GM23338 (cell line): ENCODE data around the gene RANBP6.

Source experiments
- CREB1 ChIP-seq: fragments of 250-450 bp; sonication (Bioruptor Pico); IDR thresholded peaks from 2 replicates; pipeline ENCODE4 v1.5.0; 2020; ENCODE audit warnings: low read depth, mild to moderate bottlenecking, moderate library complexity
- EZH2 ChIP-seq: fragments of 200-600 bp; sonication (generic); IDR thresholded peaks from one replicate; pipeline ENCODE4 v1.8.0; 2017; ENCODE audit warnings: antibody characterized with exemption, mild to moderate bottlenecking, low read depth; ENCODE audit not compliant: unreplicated experiment
- EZH2phosphoT487 ChIP-seq: fragments of 200-600 bp; sonication (generic); IDR thresholded peaks from one replicate; pipeline ENCODE4 v1.8.1; 2018; ENCODE audit warnings: antibody characterized with exemption; ENCODE audit not compliant: unreplicated experiment
- JUNB ChIP-seq: IDR thresholded peaks from one replicate; pipeline ENCODE4 v1.6.1; 2016; ENCODE audit warnings: antibody characterized with exemption; ENCODE audit not compliant: unreplicated experiment
- POLR2AphosphoS5 ChIP-seq: IDR thresholded peaks from 2 replicates; pipeline ENCODE4 v1.6.1; 2016; ENCODE audit warnings: antibody characterized with exemption, low read depth
- STAT1 ChIP-seq: IDR thresholded peaks from one replicate; pipeline ENCODE4 v1.6.1; 2016; ENCODE audit warnings: antibody characterized with exemption; ENCODE audit not compliant: unreplicated experiment
- TF ChIP-seq, protein P1 (sequence below): IDR thresholded peaks from one replicate; pipeline ENCODE4 v1.6.1; 2018; ENCODE audit warnings: antibody characterized with exemption; ENCODE audit not compliant: unreplicated experiment
- TF ChIP-seq, protein P2 (sequence below), 2 experiments: fragments of 200-600 bp in 1 of 2; sonication (generic) in 1 of 2; conservative IDR thresholded peaks; 2 replicates each; pipeline versions ENCODE4 v1.5.1 to v1.6.1; 2016 to 2017; ENCODE audit warnings: antibody characterized with exemption in 2 of 2, low read depth in 2 of 2, mild to moderate bottlenecking in 2 of 2, moderate library complexity in 1 of 2
- TF ChIP-seq, protein P3 (sequence below): fragments of 250-450 bp; sonication (Bioruptor Pico); IDR thresholded peaks from 2 replicates; pipeline ENCODE4 v1.5.0; 2020; ENCODE audit warnings: mild to moderate bottlenecking, moderate library complexity

DNA sequence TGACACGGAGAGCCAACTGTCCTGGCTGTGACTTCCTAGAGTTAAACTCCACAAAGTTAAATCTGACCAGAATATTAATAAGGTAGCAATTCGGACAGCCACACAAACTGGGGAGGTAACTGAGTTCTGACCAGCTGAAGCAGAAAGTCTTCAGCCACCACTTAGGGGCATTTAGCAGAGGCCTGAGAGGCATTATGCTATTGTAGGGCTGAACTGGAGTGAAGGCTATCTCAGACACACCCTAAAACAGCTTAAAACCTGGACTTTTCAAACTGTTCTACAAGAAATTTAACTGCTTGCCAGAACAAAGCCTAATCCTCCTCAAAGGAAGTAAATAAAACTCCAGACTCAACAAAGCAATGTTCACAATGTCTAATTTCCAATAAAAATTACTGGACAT is 32.4 kb downstream of the RANBP6 start:
- TF ChIP-seq, protein P1, sequence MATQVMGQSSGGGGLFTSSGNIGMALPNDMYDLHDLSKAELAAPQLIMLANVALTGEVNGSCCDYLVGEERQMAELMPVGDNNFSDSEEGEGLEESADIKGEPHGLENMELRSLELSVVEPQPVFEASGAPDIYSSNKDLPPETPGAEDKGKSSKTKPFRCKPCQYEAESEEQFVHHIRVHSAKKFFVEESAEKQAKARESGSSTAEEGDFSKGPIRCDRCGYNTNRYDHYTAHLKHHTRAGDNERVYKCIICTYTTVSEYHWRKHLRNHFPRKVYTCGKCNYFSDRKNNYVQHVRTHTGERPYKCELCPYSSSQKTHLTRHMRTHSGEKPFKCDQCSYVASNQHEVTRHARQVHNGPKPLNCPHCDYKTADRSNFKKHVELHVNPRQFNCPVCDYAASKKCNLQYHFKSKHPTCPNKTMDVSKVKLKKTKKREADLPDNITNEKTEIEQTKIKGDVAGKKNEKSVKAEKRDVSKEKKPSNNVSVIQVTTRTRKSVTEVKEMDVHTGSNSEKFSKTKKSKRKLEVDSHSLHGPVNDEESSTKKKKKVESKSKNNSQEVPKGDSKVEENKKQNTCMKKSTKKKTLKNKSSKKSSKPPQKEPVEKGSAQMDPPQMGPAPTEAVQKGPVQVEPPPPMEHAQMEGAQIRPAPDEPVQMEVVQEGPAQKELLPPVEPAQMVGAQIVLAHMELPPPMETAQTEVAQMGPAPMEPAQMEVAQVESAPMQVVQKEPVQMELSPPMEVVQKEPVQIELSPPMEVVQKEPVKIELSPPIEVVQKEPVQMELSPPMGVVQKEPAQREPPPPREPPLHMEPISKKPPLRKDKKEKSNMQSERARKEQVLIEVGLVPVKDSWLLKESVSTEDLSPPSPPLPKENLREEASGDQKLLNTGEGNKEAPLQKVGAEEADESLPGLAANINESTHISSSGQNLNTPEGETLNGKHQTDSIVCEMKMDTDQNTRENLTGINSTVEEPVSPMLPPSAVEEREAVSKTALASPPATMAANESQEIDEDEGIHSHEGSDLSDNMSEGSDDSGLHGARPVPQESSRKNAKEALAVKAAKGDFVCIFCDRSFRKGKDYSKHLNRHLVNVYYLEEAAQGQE: no peak
- TF ChIP-seq EZH2: no peak
- TF ChIP-seq, protein P2, sequence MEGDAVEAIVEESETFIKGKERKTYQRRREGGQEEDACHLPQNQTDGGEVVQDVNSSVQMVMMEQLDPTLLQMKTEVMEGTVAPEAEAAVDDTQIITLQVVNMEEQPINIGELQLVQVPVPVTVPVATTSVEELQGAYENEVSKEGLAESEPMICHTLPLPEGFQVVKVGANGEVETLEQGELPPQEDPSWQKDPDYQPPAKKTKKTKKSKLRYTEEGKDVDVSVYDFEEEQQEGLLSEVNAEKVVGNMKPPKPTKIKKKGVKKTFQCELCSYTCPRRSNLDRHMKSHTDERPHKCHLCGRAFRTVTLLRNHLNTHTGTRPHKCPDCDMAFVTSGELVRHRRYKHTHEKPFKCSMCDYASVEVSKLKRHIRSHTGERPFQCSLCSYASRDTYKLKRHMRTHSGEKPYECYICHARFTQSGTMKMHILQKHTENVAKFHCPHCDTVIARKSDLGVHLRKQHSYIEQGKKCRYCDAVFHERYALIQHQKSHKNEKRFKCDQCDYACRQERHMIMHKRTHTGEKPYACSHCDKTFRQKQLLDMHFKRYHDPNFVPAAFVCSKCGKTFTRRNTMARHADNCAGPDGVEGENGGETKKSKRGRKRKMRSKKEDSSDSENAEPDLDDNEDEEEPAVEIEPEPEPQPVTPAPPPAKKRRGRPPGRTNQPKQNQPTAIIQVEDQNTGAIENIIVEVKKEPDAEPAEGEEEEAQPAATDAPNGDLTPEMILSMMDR (conservative IDR thresholded peaks at IDR 0.05; ENCODE audit: low read depth in 2 of 2): no peak
- TF ChIP-seq JUNB: no peak
- TF ChIP-seq POLR2AphosphoS5: no peak
- no peak for TF ChIP-seq EZH2phosphoT487
- no peak for TF ChIP-seq CREB1
- no peak for TF ChIP-seq STAT1
- TF ChIP-seq, protein P3, sequence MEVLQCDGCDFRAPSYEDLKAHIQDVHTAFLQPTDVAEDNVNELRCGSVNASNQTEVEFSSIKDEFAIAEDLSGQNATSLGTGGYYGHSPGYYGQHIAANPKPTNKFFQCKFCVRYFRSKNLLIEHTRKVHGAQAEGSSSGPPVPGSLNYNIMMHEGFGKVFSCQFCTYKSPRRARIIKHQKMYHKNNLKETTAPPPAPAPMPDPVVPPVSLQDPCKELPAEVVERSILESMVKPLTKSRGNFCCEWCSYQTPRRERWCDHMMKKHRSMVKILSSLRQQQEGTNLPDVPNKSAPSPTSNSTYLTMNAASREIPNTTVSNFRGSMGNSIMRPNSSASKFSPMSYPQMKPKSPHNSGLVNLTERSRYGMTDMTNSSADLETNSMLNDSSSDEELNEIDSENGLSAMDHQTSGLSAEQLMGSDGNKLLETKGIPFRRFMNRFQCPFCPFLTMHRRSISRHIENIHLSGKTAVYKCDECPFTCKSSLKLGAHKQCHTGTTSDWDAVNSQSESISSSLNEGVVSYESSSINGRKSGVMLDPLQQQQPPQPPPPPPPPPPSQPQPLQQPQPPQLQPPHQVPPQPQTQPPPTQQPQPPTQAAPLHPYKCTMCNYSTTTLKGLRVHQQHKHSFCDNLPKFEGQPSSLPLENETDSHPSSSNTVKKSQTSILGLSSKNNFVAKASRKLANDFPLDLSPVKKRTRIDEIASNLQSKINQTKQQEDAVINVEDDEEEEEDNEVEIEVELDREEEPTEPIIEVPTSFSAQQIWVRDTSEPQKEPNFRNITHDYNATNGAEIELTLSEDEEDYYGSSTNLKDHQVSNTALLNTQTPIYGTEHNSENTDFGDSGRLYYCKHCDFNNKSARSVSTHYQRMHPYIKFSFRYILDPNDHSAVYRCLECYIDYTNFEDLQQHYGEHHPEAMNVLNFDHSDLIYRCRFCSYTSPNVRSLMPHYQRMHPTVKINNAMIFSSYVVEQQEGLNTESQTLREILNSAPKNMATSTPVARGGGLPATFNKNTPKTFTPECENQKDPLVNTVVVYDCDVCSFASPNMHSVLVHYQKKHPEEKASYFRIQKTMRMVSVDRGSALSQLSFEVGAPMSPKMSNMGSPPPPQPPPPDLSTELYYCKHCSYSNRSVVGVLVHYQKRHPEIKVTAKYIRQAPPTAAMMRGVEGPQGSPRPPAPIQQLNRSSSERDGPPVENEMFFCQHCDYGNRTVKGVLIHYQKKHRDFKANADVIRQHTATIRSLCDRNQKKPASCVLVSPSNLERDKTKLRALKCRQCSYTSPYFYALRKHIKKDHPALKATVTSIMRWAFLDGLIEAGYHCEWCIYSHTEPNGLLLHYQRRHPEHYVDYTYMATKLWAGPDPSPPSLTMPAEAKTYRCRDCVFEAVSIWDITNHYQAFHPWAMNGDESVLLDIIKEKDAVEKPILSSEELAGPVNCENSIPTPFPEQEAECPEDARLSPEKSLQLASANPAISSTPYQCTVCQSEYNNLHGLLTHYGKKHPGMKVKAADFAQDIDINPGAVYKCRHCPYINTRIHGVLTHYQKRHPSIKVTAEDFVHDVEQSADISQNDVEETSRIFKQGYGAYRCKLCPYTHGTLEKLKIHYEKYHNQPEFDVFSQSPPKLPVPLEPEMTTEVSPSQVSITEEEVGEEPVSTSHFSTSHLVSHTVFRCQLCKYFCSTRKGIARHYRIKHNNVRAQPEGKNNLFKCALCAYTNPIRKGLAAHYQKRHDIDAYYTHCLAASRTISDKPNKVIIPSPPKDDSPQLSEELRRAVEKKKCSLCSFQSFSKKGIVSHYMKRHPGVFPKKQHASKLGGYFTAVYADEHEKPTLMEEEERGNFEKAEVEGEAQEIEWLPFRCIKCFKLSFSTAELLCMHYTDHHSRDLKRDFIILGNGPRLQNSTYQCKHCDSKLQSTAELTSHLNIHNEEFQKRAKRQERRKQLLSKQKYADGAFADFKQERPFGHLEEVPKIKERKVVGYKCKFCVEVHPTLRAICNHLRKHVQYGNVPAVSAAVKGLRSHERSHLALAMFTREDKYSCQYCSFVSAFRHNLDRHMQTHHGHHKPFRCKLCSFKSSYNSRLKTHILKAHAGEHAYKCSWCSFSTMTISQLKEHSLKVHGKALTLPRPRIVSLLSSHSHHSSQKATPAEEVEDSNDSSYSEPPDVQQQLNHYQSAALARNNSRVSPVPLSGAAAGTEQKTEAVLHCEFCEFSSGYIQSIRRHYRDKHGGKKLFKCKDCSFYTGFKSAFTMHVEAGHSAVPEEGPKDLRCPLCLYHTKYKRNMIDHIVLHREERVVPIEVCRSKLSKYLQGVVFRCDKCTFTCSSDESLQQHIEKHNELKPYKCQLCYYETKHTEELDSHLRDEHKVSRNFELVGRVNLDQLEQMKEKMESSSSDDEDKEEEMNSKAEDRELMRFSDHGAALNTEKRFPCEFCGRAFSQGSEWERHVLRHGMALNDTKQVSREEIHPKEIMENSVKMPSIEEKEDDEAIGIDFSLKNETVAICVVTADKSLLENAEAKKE (CRISPR knock-in tag): no peak
